ENCODE data around the gene KLHL7.

DNA sequence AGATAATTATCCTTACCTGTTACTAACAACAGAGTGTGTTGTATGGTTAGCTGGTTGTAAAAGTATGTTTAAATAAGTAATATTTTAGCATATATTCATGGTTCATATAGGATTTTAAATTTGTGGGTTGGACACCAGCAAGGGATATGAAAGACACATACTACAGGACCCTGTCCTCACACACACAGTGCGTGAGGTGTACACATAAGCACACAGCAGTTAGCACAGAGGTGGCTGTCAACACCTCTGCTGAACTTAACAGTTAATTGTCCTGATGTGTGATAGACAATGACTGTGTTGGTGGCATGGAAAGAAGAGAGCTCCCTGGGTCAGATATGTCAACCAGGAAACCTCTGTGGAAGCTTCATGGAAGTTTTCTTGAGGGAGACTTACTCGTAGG, 53.0 kb downstream of the KLHL7 start:
- TF ChIP-seq, protein P1, sequence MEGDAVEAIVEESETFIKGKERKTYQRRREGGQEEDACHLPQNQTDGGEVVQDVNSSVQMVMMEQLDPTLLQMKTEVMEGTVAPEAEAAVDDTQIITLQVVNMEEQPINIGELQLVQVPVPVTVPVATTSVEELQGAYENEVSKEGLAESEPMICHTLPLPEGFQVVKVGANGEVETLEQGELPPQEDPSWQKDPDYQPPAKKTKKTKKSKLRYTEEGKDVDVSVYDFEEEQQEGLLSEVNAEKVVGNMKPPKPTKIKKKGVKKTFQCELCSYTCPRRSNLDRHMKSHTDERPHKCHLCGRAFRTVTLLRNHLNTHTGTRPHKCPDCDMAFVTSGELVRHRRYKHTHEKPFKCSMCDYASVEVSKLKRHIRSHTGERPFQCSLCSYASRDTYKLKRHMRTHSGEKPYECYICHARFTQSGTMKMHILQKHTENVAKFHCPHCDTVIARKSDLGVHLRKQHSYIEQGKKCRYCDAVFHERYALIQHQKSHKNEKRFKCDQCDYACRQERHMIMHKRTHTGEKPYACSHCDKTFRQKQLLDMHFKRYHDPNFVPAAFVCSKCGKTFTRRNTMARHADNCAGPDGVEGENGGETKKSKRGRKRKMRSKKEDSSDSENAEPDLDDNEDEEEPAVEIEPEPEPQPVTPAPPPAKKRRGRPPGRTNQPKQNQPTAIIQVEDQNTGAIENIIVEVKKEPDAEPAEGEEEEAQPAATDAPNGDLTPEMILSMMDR (conservative IDR thresholded peaks at IDR 0.05; ENCODE audit: low read depth, low read length) = no peak
- no peak for TF ChIP-seq EZH2 (IDR thresholded peaks at IDR 0.05; ENCODE audit: borderline replicate concordance, low read depth, low read length, poor library complexity, severe bottlenecking)
